SIG-M5 (cell line): ENCODE data around the gene GPR45.
A peak's percentile ranks its signal among the peaks of the same experiment; 100 is the strongest.
"Not testable (repeated sequence)": the region's sequence is repeated elsewhere in the genome, so short reads cannot be mapped to it uniquely, and the experiment has no call there.

Experiments used
- DNase-seq: peaks from one replicate; lab custom pipeline; 2025; lab: John Stamatoyannopoulos, UW

The GPR45 gene, protein sequence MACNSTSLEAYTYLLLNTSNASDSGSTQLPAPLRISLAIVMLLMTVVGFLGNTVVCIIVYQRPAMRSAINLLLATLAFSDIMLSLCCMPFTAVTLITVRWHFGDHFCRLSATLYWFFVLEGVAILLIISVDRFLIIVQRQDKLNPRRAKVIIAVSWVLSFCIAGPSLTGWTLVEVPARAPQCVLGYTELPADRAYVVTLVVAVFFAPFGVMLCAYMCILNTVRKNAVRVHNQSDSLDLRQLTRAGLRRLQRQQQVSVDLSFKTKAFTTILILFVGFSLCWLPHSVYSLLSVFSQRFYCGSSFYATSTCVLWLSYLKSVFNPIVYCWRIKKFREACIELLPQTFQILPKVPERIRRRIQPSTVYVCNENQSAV

DNA sequence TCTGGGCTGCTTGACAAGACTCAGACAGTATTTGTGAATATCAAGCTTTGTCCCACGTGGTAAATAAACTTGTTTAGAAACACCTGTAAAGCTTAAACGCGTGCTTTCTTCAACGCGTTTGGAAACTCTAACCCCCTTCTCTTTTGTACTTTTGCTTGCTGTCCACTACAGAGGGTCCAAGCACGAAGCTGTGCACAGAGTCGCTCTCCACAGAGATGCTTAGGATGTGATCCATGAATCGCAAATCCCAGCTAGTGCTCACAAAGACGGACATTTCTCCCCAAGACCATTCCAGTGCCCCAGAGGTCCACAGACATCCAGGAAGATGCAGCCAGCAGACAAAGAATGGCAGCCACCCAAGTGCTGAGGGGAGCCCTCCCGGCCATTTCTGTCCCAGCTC is at the start of gene GPR45:
GPR45 (plus strand) TSS at position 301 of the 400 bp plus-strand sequence. CDS start 116 bp downstream, outside the sequence.
- no peak for DNase-seq

DNA sequence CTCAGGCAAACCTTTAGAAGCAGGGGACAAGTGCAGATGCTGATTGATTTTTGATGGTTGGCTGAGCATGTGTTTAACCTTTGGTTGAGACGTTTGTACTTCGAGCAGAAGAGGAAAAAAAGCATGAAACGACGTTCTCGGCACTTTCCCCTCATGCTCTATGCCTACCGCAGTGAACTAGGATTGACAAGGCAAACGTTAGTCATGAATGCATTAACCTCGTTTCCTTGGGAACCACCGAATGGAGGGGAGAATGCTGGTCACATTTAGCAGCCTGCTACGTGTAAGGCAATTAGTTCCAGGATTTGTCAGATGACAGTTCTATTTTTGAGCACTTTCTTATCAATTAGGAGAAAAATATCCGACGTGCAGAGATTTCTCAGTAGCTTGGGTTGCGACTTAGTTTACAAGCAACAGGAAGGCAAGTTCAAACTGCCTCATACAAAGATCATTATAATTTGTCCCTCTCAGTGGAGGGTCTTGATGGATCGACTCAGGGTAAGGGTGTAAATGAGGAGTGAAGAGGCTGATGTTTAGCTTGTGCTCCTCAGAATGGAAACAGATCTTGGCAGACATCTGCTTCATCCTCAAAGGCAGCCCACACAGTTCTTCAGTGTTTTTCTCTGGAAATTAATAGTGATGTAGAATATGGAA is 47.4 kb upstream of the GPR45 start:
- no peak for DNase-seq

GRCh38 chr2:105196651-105197050 is 44.9 kb upstream of the GPR45 start:
- no peak for DNase-seq

DNA sequence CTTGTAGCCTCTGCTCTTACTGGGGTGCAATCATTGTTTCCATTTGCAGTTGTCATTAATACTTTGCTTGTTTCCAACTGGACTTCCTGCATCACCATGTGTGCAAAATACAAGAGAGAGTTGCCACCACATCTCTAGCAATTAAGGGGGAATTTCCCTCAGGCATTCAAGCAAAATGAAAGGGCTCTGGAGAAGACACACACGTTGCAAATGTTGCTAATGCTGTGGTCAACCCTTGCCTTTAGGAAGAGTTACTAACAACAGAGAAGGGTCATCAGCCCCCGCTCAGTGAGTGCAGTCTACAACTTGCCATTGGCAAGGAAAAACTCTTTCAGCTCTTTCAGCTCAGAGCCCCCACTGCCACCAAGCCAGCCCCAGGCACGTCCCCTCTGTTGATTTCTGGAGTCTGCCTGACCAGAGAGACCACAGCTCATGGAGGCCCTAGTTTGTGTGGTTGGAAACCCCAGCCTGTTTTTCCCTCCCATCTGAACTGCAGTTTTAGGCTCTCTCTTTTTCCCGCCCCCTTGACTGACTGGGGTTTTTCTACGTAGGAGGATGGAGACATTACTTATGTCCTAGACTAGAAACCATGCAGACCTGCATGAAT is 25.9 kb upstream of the GPR45 start:
- DNase-seq: no peak

GRCh38 chr2:105220604-105221003 is 20.9 kb upstream of the GPR45 start:
- DNase-seq: no peak

GRCh38 chr2:105224444-105224843 is 17.1 kb upstream of the GPR45 start:
- no peak for DNase-seq

GRCh38 chr2:105231232-105231619 is 10.3 kb upstream of the GPR45 start:
- no peak for DNase-seq

DNA sequence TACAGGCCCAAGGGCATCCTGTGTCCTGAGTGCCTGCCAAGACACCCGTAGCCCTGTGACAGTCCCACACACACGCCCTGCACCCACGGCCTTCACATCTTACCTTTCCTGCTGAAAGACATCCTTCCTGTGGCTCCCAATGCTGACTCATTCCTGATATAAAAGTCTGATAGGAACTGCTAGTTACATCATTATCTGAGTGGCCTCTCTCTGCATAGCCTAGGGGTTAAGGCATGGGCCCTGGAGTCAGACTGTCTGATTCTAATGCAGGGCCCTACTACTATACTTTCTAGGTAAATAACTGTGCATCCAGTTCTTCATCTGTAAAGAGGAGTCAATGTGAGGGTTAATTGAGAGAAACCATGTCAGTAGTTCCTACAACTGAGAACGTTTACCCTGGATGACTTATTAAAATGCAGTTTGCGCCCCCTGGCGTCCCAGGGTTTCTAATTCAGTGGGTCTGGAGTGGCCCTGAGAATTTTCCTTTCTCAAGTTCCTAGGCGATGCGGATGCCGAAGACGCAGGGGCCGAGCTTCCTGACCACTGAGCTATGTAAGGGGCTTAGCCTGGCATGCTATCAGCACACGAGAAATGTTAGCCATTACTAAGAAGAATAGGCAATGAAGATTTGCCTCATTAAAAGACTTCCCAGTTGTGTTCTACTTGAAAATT is 6.0 kb upstream of the GPR45 start:
- DNase-seq: peak; percentile 8

GRCh38 chr2:105236060-105236424 is 5.5 kb upstream of the GPR45 start:
- DNase-seq: no peak

DNA sequence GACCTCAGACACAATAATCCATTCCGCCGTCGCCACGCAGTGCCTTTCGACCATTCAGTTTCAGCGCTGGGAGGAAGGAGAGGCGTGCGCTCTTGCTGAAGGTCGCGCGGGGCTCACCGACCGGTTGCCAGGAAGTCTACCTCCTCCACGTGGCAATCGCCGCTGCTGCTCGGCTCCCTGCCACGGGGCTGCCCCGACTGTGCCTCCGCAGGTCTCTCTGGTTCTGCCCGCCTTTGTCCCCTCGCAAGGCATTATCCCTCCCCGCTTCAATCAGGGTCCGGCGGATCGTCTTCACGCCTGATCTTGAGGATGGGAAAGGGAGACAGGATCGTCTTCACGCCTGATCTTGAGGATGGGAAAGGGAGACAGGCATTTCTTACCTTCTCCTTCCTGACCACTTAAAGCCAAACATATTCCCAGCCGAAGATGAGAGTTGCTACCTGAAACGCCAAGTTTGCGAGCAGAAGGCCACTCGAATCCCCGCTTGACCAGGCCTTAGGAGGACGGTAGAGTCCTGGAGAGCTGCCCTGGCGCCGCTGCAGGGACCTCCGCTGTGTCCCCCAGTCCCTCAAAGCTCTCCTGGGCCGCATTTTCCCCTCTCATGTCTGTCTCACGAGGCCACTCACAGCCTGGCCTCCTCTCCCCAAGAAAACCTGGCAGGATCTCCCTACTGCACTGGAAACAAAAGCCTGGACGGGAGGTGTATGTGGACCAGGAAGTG is 4.3 kb upstream of the GPR45 start:
- DNase-seq: no peak

GRCh38 chr2:105238664-105239240 is 2.8 kb upstream of the GPR45 start:
- DNase-seq: no peak

DNA sequence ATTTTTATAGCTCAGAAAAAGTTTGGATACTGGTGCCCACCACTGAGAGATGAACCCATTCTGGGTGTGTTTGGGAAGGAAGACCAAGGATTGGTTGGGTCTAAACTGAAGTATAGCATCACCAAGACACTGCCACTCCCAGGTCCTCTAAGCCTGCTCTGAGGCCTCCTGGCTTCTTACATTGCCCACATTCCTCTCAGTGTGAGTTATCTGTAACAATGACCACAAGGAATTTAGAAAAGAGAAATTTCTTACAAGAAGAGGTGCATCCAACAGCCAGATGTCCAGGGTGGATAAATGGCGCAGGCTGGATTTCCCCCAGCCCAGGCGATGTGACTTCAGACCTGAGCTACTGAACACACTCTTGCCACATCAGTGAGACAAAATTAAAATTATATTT is 1.6 kb upstream of the GPR45 start:
- DNase-seq: no peak

- DNase-seq: no peak
Observed at GRCh38 chr2:105242286-105242993, 897 bp downstream of the GPR45 start.

DNA sequence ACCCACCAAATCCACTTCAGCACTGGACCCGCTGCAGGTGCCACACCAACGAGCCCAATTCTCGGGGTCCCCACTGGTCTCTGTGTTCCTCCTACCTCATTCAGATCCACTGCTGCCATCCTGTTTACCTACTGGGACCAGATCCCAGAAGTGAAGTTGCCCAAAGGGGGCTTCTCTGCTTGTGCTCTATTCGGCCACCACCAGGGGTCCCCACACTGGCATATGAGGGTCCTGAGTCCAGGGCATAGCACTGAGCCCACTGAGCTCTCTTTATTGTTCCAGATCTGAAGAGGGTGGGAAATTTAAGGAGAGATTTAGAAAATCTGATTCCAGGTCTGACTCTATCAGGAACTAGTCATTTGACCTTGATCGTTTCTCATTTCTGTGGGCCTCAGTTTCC is 2.4 kb downstream of the GPR45 start:
- no peak for DNase-seq

- DNase-seq: no peak
Observed at GRCh38 chr2:105244451-105244850, 2.9 kb downstream of the GPR45 start.

- DNase-seq: no peak
Observed at GRCh38 chr2:105248316-105249070, 7.0 kb downstream of the GPR45 start.

DNA sequence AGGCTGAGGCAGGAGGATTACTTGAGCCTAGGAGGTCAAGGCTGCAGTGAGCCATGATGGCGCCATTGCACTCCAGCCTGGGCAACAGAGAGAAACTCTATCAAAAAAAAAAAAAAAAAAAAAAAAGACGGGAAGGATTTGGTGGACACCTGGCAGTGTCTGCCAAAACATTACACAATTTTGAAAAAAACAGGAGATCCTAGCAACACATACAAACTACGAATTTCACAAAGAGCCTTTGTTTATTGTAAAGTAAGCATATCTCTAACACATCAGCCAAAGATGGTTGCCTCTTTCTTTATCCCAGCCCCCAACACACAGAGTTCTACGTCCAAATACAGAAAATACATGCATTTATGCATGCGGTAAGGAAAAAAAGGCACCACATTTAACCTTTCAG is 7.6 kb downstream of the GPR45 start:
- DNase-seq: no peak

DNA sequence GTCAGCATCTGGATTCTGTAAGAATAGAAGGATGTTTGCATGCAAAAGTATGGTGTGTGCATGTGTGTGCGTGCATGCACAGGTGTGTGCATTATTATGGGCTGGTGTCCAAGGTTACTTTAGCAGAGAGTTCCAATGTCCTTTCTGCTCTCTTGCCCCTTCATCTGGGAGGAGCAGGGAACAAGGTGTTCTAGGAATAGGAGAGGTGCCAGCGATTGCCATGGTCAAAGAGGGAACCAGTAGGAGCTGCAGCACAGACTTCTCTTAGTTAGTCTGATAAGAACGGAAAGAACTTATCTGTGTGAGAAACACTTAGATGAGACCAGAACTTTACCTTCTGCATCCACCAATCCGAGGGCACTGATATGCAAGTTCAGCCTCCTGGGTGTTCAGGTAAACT is 8.3 kb downstream of the GPR45 start:
- DNase-seq: no peak

GRCh38 chr2:105251016-105251648 is 9.6 kb downstream of the GPR45 start:
- DNase-seq: not testable (repeated sequence)

DNA sequence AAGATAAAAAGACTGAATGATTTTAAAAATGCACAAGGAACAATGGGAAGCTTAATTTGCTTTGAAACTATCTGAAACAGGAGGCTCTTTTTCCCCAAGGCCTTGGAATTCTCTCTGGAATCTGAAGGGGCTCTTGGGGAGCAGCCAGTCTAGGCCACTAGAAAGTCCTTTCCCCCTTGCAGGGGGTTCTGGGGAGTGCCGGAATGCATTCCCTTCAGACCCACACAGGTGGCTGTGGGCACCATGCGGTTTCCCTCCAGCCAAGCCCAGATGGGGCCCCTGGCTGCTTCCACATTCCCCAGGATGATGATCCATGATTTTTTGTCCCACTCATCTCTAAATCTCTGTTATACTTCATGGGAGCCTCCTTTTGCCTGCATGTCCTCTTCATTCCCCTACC is 10.7 kb downstream of the GPR45 start:
- DNase-seq: no peak
